Stimulated activated CD8-positive, alpha-beta memory T cell treated with anti-CD3 and anti-CD28 coated beads, Interleukin-15, amount 100 ng/mL, for 48 hours (primary cell): ENCODE results near the gene GPRIN1.

Source experiments
- DNase-seq, 2 donors: peaks; one replicate each; pipeline ENCODE4 v3.0.0-alpha.2; 2020; ENCODE audit warnings: low read depth in 2 of 2

The GPRIN1 gene

GRCh38 chr5:176643491-176644219 is 33.7 kb upstream of the GPRIN1 start:
- DNase-seq = no peak

- DNase-seq = no peak
Observed at GRCh38 chr5:176642675-176643490, 32.9 kb upstream of the GPRIN1 start.

- no peak for DNase-seq
Observed at GRCh38 chr5:176640616-176641015, 30.7 kb upstream of the GPRIN1 start.

- no peak for DNase-seq
Observed at GRCh38 chr5:176639981-176640380, 30.0 kb upstream of the GPRIN1 start.

GRCh38 chr5:176639208-176639607 is 29.3 kb upstream of the GPRIN1 start:
- DNase-seq = no peak

GRCh38 chr5:176638437-176638836 is 28.5 kb upstream of the GPRIN1 start:
- no peak for DNase-seq

- no peak for DNase-seq
Observed at GRCh38 chr5:176637556-176637955, 27.6 kb upstream of the GPRIN1 start.

- DNase-seq = no peak
Observed at GRCh38 chr5:176636426-176636825, 26.5 kb upstream of the GPRIN1 start.

GRCh38 chr5:176633598-176633997 is 23.6 kb upstream of the GPRIN1 start:
- DNase-seq = no peak

GRCh38 chr5:176632745-176633144 is 22.8 kb upstream of the GPRIN1 start:
- no peak for DNase-seq

GRCh38 chr5:176631383-176632200 is 21.6 kb upstream of the GPRIN1 start:
- DNase-seq = no peak

GRCh38 chr5:176630681-176631222 is 20.8 kb upstream of the GPRIN1 start:
- no peak for DNase-seq

- peak; percentile 45 to 52 for DNase-seq
Observed at GRCh38 chr5:176629853-176630680, 20.1 kb upstream of the GPRIN1 start, which contains the start of the genes EIF4E1B and SNCB. TSS of gene EIF4E1B (plus strand) at chr5:176630675. CDS start at chr5:176642788, 12,113 bp downstream. TSS of gene SNCB (minus strand) at chr5:176630534. CDS start at chr5:176629654, 880 bp downstream.

- DNase-seq = no peak
Observed at GRCh38 chr5:176629317-176629852, 19.4 kb upstream of the GPRIN1 start.

GRCh38 chr5:176628406-176629228 is 18.7 kb upstream of the GPRIN1 start:
- no peak for DNase-seq

- DNase-seq = no peak
Observed at GRCh38 chr5:176627582-176627981, 17.6 kb upstream of the GPRIN1 start.

GRCh38 chr5:176626876-176627236 is 16.9 kb upstream of the GPRIN1 start:
- DNase-seq = no peak

GRCh38 chr5:176625966-176626875 is 16.3 kb upstream of the GPRIN1 start:
- no peak for DNase-seq

GRCh38 chr5:176625512-176625911 is 15.6 kb upstream of the GPRIN1 start:
- DNase-seq = no peak
